ENCODE measurements around the gene COA5.

The COA5 gene

DNA sequence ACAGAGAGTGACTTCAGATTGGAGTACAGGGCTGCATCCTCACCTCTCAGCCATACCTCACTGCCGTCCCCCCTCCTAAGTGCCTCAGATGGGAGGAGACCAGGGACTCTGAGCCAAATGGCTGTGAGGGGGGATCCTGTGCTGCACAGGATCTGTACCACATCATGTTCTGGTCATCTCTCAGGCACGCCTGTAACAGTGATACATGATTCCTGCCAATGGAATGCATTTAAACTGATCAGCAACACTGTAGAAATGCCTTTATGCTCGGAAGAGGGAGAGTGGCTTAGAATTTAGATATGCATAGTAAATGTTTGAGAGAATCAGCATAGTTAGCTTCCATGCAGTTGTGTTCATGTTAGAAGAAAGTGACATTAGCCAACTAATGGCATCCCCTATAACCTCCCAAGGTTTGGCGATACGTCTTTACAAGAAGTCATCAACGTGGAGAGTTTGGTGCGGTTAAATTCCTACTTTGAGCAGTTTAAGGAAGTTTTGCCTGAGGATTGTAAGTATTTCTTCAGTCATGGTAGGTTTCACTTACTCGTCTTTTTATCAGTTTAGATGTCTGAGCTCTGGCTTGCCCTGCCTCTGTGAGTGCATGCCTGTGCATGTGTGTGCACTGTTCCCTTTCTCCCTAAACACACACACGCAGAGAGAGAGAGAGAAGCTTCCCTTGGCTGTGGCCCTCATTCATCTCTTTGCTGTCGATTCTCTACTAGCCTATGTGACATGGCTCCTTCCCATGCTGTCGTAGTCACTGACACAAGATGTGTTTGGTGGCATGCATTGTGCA is 40.0 kb downstream of the COA5 start:
- Histone ChIP-seq H3K4me2 (ENCODE audit: low read depth, low read length, poor library complexity, severe bottlenecking) (no peak overlapping the region), H3K9me3 (ENCODE audit: insufficient read depth, low read length) (no peaks in the 10 kb centered on the region), H3K27ac (ENCODE audit: low read depth, low read length) (no peak overlapping the region), H3K79me2 (ENCODE audit: insufficient read depth, low read length) (no peaks in the 10 kb centered on the region), H3F3A (ENCODE audit: insufficient read depth) (no peaks in the 10 kb centered on the region), H3K9ac (ENCODE audit: low read length) (no peak overlapping the region), H2AFZ (ENCODE audit: low read depth, low read length, severe bottlenecking) (no peak overlapping the region), H3K36me3 (ENCODE audit: low read length) (no peaks in the 10 kb centered on the region), H4K20me1 (ENCODE audit: low read depth, low read length) (no peaks in the 10 kb centered on the region), H3K4me3 (ENCODE audit: insufficient read depth, low read length, poor library complexity, severe bottlenecking) (no peak overlapping the region), H3K9me2 (replicated peaks; ENCODE audit: insufficient read depth, low read length) (no peaks in the 10 kb centered on the region), H3K27me3 (ENCODE audit: low read length) (no peaks in the 10 kb centered on the region)
- TF ChIP-seq EZH2phosphoT487 (conservative IDR thresholded peaks at IDR 0.05; ENCODE audit: low read length), result no peak
- TF ChIP-seq, protein P1, sequence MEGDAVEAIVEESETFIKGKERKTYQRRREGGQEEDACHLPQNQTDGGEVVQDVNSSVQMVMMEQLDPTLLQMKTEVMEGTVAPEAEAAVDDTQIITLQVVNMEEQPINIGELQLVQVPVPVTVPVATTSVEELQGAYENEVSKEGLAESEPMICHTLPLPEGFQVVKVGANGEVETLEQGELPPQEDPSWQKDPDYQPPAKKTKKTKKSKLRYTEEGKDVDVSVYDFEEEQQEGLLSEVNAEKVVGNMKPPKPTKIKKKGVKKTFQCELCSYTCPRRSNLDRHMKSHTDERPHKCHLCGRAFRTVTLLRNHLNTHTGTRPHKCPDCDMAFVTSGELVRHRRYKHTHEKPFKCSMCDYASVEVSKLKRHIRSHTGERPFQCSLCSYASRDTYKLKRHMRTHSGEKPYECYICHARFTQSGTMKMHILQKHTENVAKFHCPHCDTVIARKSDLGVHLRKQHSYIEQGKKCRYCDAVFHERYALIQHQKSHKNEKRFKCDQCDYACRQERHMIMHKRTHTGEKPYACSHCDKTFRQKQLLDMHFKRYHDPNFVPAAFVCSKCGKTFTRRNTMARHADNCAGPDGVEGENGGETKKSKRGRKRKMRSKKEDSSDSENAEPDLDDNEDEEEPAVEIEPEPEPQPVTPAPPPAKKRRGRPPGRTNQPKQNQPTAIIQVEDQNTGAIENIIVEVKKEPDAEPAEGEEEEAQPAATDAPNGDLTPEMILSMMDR (IDR thresholded peaks at IDR 0.05; ENCODE audit: insufficient read depth, low read length, poor library complexity, severe bottlenecking), result no peak

DNA sequence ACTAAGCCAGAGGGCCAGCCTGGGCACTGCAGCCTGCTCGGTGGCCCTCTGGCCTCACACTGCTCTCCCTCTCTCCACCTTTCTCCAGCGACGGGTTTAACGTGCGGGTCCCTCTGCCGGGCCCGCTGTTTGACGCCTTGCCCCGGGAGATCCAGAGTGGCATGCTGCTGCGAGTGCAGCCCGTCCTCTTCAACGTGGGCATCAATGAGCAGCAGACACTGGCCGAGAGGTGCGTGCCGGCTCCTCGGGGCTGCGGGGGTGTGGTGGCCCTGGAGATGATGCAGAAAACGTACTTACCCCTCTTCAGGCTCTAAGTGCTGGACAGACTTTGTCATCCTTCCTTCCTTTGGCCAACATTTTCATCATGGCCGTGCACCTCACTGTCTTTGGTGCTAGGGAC is 42.4 kb downstream of the COA5 start:
- Histone ChIP-seq H3K9me3 (ENCODE audit: insufficient read depth, low read length) (no peaks in the 10 kb centered on the region), H3K4me2 (ENCODE audit: low read depth, low read length, poor library complexity, severe bottlenecking) (no peak overlapping the region), H3K4me3 (ENCODE audit: insufficient read depth, low read length, poor library complexity, severe bottlenecking) (no peak overlapping the region), H2AFZ (ENCODE audit: low read depth, low read length, severe bottlenecking) (no peak overlapping the region), H3F3A (ENCODE audit: insufficient read depth) (no peaks in the 10 kb centered on the region), H3K79me2 (ENCODE audit: insufficient read depth, low read length) (no peaks in the 10 kb centered on the region), H4K20me1 (ENCODE audit: low read depth, low read length) (no peaks in the 10 kb centered on the region), H3K27ac (ENCODE audit: low read depth, low read length) (no peak overlapping the region), H3K36me3 (ENCODE audit: low read length) (no peaks in the 10 kb centered on the region), H3K9ac (ENCODE audit: low read length) (no peak overlapping the region), H3K27me3 (ENCODE audit: low read length) (no peaks in the 10 kb centered on the region), H3K9me2 (replicated peaks; ENCODE audit: insufficient read depth, low read length) (no peaks in the 10 kb centered on the region)
- no peak for TF ChIP-seq EZH2phosphoT487 (conservative IDR thresholded peaks at IDR 0.05; ENCODE audit: low read length)
- TF ChIP-seq, protein P1 (IDR thresholded peaks at IDR 0.05; ENCODE audit: insufficient read depth, low read length, poor library complexity, severe bottlenecking), result no peak

DNA sequence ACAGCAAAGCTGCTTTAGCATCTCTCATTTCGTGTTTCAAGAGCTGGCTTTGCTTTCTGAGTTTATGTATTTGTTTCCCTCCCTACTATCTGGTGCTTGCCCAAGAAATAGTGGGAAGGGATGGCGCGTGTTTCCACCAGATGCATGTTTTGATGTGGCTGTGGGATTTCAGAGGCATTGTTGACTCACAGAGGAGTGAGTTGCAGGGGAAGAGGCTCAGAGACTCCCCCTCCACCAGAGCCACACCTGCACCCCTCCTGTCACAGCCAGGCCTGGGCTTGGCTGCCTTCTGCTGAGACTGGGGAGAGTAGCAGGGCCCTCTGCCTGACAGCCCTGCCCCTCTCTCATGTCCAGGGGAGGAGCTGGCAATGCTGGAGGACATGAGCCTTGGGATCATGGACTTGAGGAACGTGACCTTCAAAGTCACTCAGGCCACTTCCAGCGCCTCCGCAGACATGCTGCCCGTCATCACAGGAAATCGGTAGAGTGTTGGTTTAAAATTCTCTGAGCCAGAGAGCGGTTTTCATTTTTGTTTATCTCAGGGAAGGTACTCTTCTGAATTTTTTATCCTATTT is 42.9 kb downstream of the COA5 start:
- H3K4me3 ChIP-seq (ENCODE audit: insufficient read depth, low read length, poor library complexity, severe bottlenecking), result no peak overlapping the region
- H3K27ac ChIP-seq (ENCODE audit: low read depth, low read length), result no peak overlapping the region
- H4K20me1 ChIP-seq (ENCODE audit: low read depth, low read length), result no peaks in the 10 kb centered on the region
- H3K4me2 ChIP-seq (ENCODE audit: low read depth, low read length, poor library complexity, severe bottlenecking), result no peak overlapping the region
- H3K9me3 ChIP-seq (ENCODE audit: insufficient read depth, low read length), result no peaks in the 10 kb centered on the region
- H3K79me2 ChIP-seq (ENCODE audit: insufficient read depth, low read length), result no peaks in the 10 kb centered on the region
- H3K36me3 ChIP-seq (ENCODE audit: low read length), result no peaks in the 10 kb centered on the region
- no peaks in the 10 kb centered on the region for H3K9me2 ChIP-seq (replicated peaks; ENCODE audit: insufficient read depth, low read length)
- H3K9ac ChIP-seq (ENCODE audit: low read length), result no peak overlapping the region
- no peaks in the 10 kb centered on the region for H3F3A ChIP-seq (ENCODE audit: insufficient read depth)
- H3K27me3 ChIP-seq (ENCODE audit: low read length), result no peaks in the 10 kb centered on the region
- no peak overlapping the region for H2AFZ ChIP-seq (ENCODE audit: low read depth, low read length, severe bottlenecking)
- TF ChIP-seq, protein P1 (IDR thresholded peaks at IDR 0.05; ENCODE audit: insufficient read depth, low read length, poor library complexity, severe bottlenecking), result no peak
- no peak for TF ChIP-seq EZH2phosphoT487 (conservative IDR thresholded peaks at IDR 0.05; ENCODE audit: low read length)

Data from SU-DHL-6 (cell line).